ENCODE measurements around the gene FHIT. TPM values are rescaled to one million over a fixed set of nuclear protein-coding genes. Genes with fewer than 3 reads are reported as not detected.

Gene FHIT
- total RNA-seq, 1 experiment from 2014 or later, result 9.8 TPM

DNA sequence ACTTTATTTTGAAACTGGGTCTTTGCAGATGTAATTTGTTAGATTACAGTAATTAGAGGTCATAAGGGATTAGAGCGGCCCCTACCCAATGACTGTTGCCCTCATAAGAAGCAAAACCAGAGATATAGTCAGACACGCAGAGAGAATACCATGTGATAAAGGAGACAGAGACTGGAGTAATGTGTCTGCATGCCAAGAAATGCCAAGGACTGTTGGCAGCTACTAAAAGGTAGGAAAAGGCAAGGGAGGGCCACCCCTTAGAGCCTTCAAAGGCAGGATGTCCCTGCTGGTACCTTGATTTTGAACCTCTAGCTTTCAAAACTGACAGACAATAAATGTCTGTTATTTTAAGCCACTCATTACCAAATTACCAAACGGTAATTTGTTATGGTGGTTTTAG is 548.2 kb downstream of the FHIT start:
- Histone ChIP-seq H3K9me3 (ENCODE audit: insufficient read depth, low read depth) (no peaks in the 10 kb centered on the region), H2AFZ (no peak overlapping the region), H3K79me2 (ENCODE audit: low read depth) (no peaks in the 10 kb centered on the region), H3K27me3 (ENCODE audit: insufficient read depth, low read depth) (no peaks in the 10 kb centered on the region), H3K4me3 (no peak overlapping the region), H3K36me3 (ENCODE audit: low read depth) (no peaks in the 10 kb centered on the region), H3K4me2 (no peak overlapping the region), H3K27ac (no peak overlapping the region), H4K20me1 (ENCODE audit: insufficient read depth) (no peaks in the 10 kb centered on the region), H3K9me2 (ENCODE audit: insufficient read depth) (no peaks in the 10 kb centered on the region), H3F3A (ENCODE audit: insufficient read depth, low read depth) (no peaks in the 10 kb centered on the region), H3K4me1 (replicated peaks; ENCODE audit: insufficient read depth) (no peaks in the 10 kb centered on the region)
- ChIA-PET POLR2A (ENCODE audit: unreplicated experiment) (no interaction called here), CTCF (no interaction called here)
- BruUV-seq (replicated peaks), result no TSS peak
- TF ChIP-seq, protein P1, sequence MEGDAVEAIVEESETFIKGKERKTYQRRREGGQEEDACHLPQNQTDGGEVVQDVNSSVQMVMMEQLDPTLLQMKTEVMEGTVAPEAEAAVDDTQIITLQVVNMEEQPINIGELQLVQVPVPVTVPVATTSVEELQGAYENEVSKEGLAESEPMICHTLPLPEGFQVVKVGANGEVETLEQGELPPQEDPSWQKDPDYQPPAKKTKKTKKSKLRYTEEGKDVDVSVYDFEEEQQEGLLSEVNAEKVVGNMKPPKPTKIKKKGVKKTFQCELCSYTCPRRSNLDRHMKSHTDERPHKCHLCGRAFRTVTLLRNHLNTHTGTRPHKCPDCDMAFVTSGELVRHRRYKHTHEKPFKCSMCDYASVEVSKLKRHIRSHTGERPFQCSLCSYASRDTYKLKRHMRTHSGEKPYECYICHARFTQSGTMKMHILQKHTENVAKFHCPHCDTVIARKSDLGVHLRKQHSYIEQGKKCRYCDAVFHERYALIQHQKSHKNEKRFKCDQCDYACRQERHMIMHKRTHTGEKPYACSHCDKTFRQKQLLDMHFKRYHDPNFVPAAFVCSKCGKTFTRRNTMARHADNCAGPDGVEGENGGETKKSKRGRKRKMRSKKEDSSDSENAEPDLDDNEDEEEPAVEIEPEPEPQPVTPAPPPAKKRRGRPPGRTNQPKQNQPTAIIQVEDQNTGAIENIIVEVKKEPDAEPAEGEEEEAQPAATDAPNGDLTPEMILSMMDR (conservative IDR thresholded peaks at IDR 0.05), result no peak
- no peak for TF ChIP-seq EZH2 (IDR thresholded peaks at IDR 0.05; ENCODE audit: low read depth)
- intact Hi-C loops (cut with micrococcal nuclease; ENCODE audit: unreplicated experiment), result no loop called here
- no peak for DNase-seq

GRCh38 chr3:60698117-60698516 is 553.1 kb downstream of the FHIT start:
- Histone ChIP-seq H3K4me1 (replicated peaks; ENCODE audit: insufficient read depth) (no peaks in the 10 kb centered on the region), H3K9me3 (ENCODE audit: insufficient read depth, low read depth) (no peaks in the 10 kb centered on the region), H3K9me2 (ENCODE audit: insufficient read depth) (no peaks in the 10 kb centered on the region), H3K27ac (no peak overlapping the region), H3K36me3 (ENCODE audit: low read depth) (no peaks in the 10 kb centered on the region), H3K4me2 (no peak overlapping the region), H2AFZ (no peak overlapping the region), H3K79me2 (ENCODE audit: low read depth) (no peaks in the 10 kb centered on the region), H3K4me3 (no peak overlapping the region), H3F3A (ENCODE audit: insufficient read depth, low read depth) (no peaks in the 10 kb centered on the region), H3K27me3 (ENCODE audit: insufficient read depth, low read depth) (no peaks in the 10 kb centered on the region), H4K20me1 (ENCODE audit: insufficient read depth) (no peaks in the 10 kb centered on the region)
- no peak for DNase-seq
- intact Hi-C loops (cut with micrococcal nuclease; ENCODE audit: unreplicated experiment), result no loop called here
- POLR2A ChIA-PET (ENCODE audit: unreplicated experiment), result no interaction called here
- TF ChIP-seq, protein P1 (conservative IDR thresholded peaks at IDR 0.05), result no peak
- TF ChIP-seq EZH2 (IDR thresholded peaks at IDR 0.05; ENCODE audit: low read depth), result no peak
- BruUV-seq (replicated peaks), result no TSS peak
- CTCF ChIA-PET, result no interaction called here

GRCh38 chr3:60697132-60697531 is 554.1 kb downstream of the FHIT start:
- POLR2A ChIA-PET (ENCODE audit: unreplicated experiment), result no interaction called here

More at GRCh38 chr3:60697132-60697531, 554.1 kb downstream of the FHIT start:
- Histone ChIP-seq H3K36me3 (ENCODE audit: low read depth) (no peaks in the 10 kb centered on the region), H3K4me3 (no peak overlapping the region), H3K4me2 (no peak overlapping the region), H3K27ac (no peak overlapping the region), H3K27me3 (ENCODE audit: insufficient read depth, low read depth) (no peaks in the 10 kb centered on the region), H3K79me2 (ENCODE audit: low read depth) (no peaks in the 10 kb centered on the region), H3F3A (ENCODE audit: insufficient read depth, low read depth) (no peaks in the 10 kb centered on the region), H2AFZ (no peak overlapping the region), H3K4me1 (replicated peaks; ENCODE audit: insufficient read depth) (no peaks in the 10 kb centered on the region), H3K9me2 (ENCODE audit: insufficient read depth) (no peaks in the 10 kb centered on the region), H3K9me3 (ENCODE audit: insufficient read depth, low read depth) (no peaks in the 10 kb centered on the region), H4K20me1 (ENCODE audit: insufficient read depth) (no peaks in the 10 kb centered on the region)
- BruUV-seq (replicated peaks), result no TSS peak
- intact Hi-C loops (cut with micrococcal nuclease; ENCODE audit: unreplicated experiment), result no loop called here
- TF ChIP-seq, protein P1 (conservative IDR thresholded peaks at IDR 0.05), result no peak
- no peak for TF ChIP-seq EZH2 (IDR thresholded peaks at IDR 0.05; ENCODE audit: low read depth)
- CTCF ChIA-PET, result no interaction called here
- DNase-seq, result no peak

Data from PC-9 (cell line).